ENCODE results near the gene ST6GALNAC3. TPM values are rescaled to one million over a fixed set of nuclear protein-coding genes. Genes with fewer than 3 reads are reported as not detected.

The ST6GALNAC3 gene
- polyA plus RNA-seq, 2 donors: 0.27 to 0.29 TPM

DNA sequence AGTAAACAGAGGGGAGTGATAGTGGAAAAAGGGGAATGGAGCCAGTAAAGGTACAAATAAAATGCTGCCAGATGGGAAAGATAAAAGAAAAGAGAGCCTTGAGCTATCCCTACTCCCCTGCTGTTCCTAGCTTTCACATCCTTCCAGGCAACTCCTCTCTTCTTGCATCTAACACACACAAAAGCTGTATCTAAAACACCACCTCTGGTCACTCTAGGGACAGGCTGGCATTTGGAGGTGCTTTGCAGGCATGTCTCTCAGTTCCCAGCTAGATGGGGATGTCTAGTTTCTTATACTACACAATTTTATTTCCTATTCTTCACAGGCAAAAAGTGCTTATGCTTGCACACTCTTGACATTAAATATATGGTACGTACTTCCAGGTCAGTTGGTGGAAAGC, 607.6 kb downstream of the ST6GALNAC3 start:
- Histone ChIP-seq H3K4me1 (ENCODE audit: control insufficient read depth in 2 of 2, insufficient read depth in 2 of 2, low read length in 1 of 2) (no peaks in the 10 kb centered on the region), H3K36me3 (ENCODE audit: control insufficient read depth in 2 of 2, insufficient read depth in 2 of 2, low read length in 1 of 2) (no peaks in the 10 kb centered on the region), H3K9me3 (ENCODE audit: control insufficient read depth in 2 of 2, insufficient read depth in 1 of 2, low read depth in 1 of 2, low read length in 1 of 2) (no peaks in the 10 kb centered on the region), H3K4me3 (ENCODE audit: low read depth in 1 of 2, low read length in 2 of 2) (no peak overlapping the region), H3K27ac (ENCODE audit: low read depth in 2 of 2, low read length in 1 of 2) (no peak overlapping the region), H3K27me3 (ENCODE audit: control insufficient read depth in 1 of 2, insufficient read depth in 2 of 2, low read length in 2 of 2) (no peaks in the 10 kb centered on the region)
- WGBS, 2 donors: 88% methylated on average over 1 of the region's 1 CpG

Other genes starting within 250 kb of the ST6GALNAC3 start
- gene ASB17, start 142.3 kb upstream of the ST6GALNAC3 start, polyA plus RNA-seq: not detected

Data from esophagus (tissue), 2 donors.